Stomach (tissue), 4 donors: ENCODE data around the gene ARSA.

Experiments used
- CTCF ChIP-seq, 7 experiments: fragments of 450-650 bp in 4 of 7; fragments of 200-600 bp in 3 of 7; sonication (generic) in 3 of 7; IDR thresholded peaks; one replicate each; pipeline ENCODE4 v1.5.1; 2016 to 2019; ENCODE audit warnings: antibody characterized with exemption in 7 of 7, control low read depth in 2 of 7, mild to moderate bottlenecking in 1 of 7
- EP300 ChIP-seq: sonication (generic); formaldehyde crosslinking; IDR thresholded peaks from one replicate; pipeline ENCODE4 v1.6.1; 2017; ENCODE audit warnings: antibody characterized with exemption
- POLR2A ChIP-seq, 4 donors: fragments of 450-650 bp; IDR thresholded peaks; one replicate each; pipeline ENCODE4 v1.6.1; 2016; ENCODE audit warnings: antibody characterized with exemption in 4 of 4, control low read depth in 2 of 4, mild to moderate bottlenecking in 1 of 4, moderate library complexity in 1 of 4

- no peak for TF ChIP-seq CTCF (IDR thresholded peaks at IDR 0.05)
- no peak for TF ChIP-seq POLR2A (IDR thresholded peaks at IDR 0.05)
- no peak for TF ChIP-seq EP300
These were observed 15.3 kb downstream of the ARSA start for GRCh38 chr22:50612528-50613221.
